ENCODE results near the gene COL5A2. TPM values are rescaled to one million over a fixed set of nuclear protein-coding genes. Genes with fewer than 3 reads are reported as not detected.

Gene COL5A2
- polyA plus RNA-seq, 1 donor from 2014 or later = 3.6 TPM

DNA sequence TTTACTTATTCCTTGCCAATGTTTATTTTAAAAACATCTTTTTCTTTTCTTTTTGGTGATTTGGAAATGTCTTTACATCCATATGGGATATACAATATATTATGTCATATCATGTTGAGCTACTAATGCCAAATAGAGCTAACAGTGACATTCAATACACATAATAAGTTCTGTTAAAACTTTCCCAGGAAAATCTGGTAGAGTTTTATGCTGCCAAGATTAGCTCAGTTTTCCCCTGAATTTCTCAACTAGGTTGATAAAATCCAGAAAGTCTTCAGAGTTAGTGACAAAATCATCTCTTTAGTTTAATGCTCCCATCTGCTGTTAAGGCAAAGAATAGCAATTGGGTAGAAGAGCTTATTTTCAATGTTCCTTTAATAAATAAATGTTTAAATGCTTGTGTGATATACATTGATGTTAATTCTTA lies 195.5 kb downstream of the COL5A2 start:
- Histone ChIP-seq H3K4me2 (ENCODE audit: low read length) (no peak overlapping the region), H3F3A (ENCODE audit: insufficient read depth, low read length, poor library complexity, severe bottlenecking) (no peaks in the 10 kb centered on the region), H3K79me2 (replicated peaks; ENCODE audit: insufficient read depth, low read length) (no peaks in the 10 kb centered on the region), H3K27ac (ENCODE audit: low read length) (no peak overlapping the region), H3K9me3 (ENCODE audit: low read length) (no peaks in the 10 kb centered on the region), H3K9me2 (ENCODE audit: insufficient read depth, low read length) (no peaks in the 10 kb centered on the region), H3K4me3 (ENCODE audit: low read length) (no peak overlapping the region), H3K36me3 (ENCODE audit: insufficient read depth, low read length) (no peaks in the 10 kb centered on the region), H2AFZ (ENCODE audit: low read depth, low read length) (no peak overlapping the region), H3K27me3 (ENCODE audit: insufficient read depth, low read depth, low read length) (no peaks in the 10 kb centered on the region), H4K20me1 (ENCODE audit: insufficient read depth) (no peaks in the 10 kb centered on the region), H3K9ac (ENCODE audit: low read length) (no peak overlapping the region)
- no peak for TF ChIP-seq TAF1 (IDR thresholded peaks at IDR 0.05; ENCODE audit: low read depth)
- TF ChIP-seq REST (IDR thresholded peaks at IDR 0.05; ENCODE audit: borderline replicate concordance) = no peak
- TF ChIP-seq RAD21 (conservative IDR thresholded peaks at IDR 0.05) = peak; percentile 34
- TF ChIP-seq, protein P1, sequence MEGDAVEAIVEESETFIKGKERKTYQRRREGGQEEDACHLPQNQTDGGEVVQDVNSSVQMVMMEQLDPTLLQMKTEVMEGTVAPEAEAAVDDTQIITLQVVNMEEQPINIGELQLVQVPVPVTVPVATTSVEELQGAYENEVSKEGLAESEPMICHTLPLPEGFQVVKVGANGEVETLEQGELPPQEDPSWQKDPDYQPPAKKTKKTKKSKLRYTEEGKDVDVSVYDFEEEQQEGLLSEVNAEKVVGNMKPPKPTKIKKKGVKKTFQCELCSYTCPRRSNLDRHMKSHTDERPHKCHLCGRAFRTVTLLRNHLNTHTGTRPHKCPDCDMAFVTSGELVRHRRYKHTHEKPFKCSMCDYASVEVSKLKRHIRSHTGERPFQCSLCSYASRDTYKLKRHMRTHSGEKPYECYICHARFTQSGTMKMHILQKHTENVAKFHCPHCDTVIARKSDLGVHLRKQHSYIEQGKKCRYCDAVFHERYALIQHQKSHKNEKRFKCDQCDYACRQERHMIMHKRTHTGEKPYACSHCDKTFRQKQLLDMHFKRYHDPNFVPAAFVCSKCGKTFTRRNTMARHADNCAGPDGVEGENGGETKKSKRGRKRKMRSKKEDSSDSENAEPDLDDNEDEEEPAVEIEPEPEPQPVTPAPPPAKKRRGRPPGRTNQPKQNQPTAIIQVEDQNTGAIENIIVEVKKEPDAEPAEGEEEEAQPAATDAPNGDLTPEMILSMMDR (IDR thresholded peaks at IDR 0.05; ENCODE audit: poor library complexity, severe bottlenecking) = peak; percentile 14

- Histone ChIP-seq H3K9ac (ENCODE audit: low read length) (no peak overlapping the region), H4K20me1 (ENCODE audit: insufficient read depth) (no peaks in the 10 kb centered on the region), H3K4me2 (ENCODE audit: low read length) (no peak overlapping the region), H3K9me3 (ENCODE audit: low read length) (no peaks in the 10 kb centered on the region), H3K27me3 (ENCODE audit: insufficient read depth, low read depth, low read length) (no peaks in the 10 kb centered on the region), H3K27ac (ENCODE audit: low read length) (no peak overlapping the region), H3K9me2 (ENCODE audit: insufficient read depth, low read length) (no peaks in the 10 kb centered on the region), H3K4me3 (ENCODE audit: low read length) (no peak overlapping the region), H3K36me3 (ENCODE audit: insufficient read depth, low read length) (no peaks in the 10 kb centered on the region), H3F3A (ENCODE audit: insufficient read depth, low read length, poor library complexity, severe bottlenecking) (no peaks in the 10 kb centered on the region), H2AFZ (ENCODE audit: low read depth, low read length) (no peak overlapping the region), H3K79me2 (replicated peaks; ENCODE audit: insufficient read depth, low read length) (no peaks in the 10 kb centered on the region)
- no peak for TF ChIP-seq MXI1 (conservative IDR thresholded peaks at IDR 0.05; ENCODE audit: poor library complexity, severe bottlenecking)
- no peak for TF ChIP-seq EZH2 (IDR thresholded peaks at IDR 0.05; ENCODE audit: borderline replicate concordance, insufficient read depth, low read length, poor library complexity, severe bottlenecking)
- TF ChIP-seq, protein P1 (IDR thresholded peaks at IDR 0.05; ENCODE audit: poor library complexity, severe bottlenecking) = no peak
- no peak for TF ChIP-seq RAD21 (conservative IDR thresholded peaks at IDR 0.05)
- TF ChIP-seq TAF1 (IDR thresholded peaks at IDR 0.05; ENCODE audit: low read depth) = no peak
- no peak for TF ChIP-seq POLR2AphosphoS5 (IDR thresholded peaks at IDR 0.05)
- no peak for TF ChIP-seq EP300 (conservative IDR thresholded peaks at IDR 0.05; ENCODE audit: poor library complexity, severe bottlenecking)
- no peak for TF ChIP-seq REST (IDR thresholded peaks at IDR 0.05; ENCODE audit: borderline replicate concordance)
- no peak for TF ChIP-seq SMC3 (conservative IDR thresholded peaks at IDR 0.05; ENCODE audit: poor library complexity)
Measured at GRCh38 chr2:188983427-188984064, 196.0 kb downstream of the COL5A2 start.
